Activated naive CD4-positive, alpha-beta T cell treated with anti-CD3 and anti-CD28 coated beads, Interleukin-2, amount 50 U/mL, for 72 hours (primary cell): Measurements from ENCODE around the gene IFNAR2. TPM values are rescaled to one million over a fixed set of nuclear protein-coding genes. Genes with fewer than 3 reads are reported as not detected.
"Not testable (repeated sequence)": the region's sequence is repeated elsewhere in the genome, so short reads cannot be mapped to it uniquely, and the experiment has no call there.

ENCODE experiments used
- ATAC-seq, 2 donors: fragments of 150-1000 bp; cut with Tn5 transposase; 2 replicates each; pipeline ENCODE4 v1.10.0; 2021; ENCODE audit warnings: mild to moderate bottlenecking in 2 of 2, moderate library complexity in 2 of 2
- DNase-seq, 2 donors: peaks; one replicate each; pipeline ENCODE4 v3.0.0; 2021 to 2022; ENCODE audit warnings: low spot score in 2 of 2
- H3K27ac Mint-ChIP-seq, 2 donors: one replicate each; pipeline ENCODE4 v1.8.0; 2022; ENCODE audit warnings: mild to moderate bottlenecking in 2 of 2, mixed read lengths in 2 of 2
- H3K36me3 Mint-ChIP-seq, 2 donors: one replicate each; pipeline ENCODE4 v1.8.0; 2022; ENCODE audit warnings: mixed read lengths in 2 of 2
- H3K9me3 Mint-ChIP-seq, 2 donors: one replicate each; pipeline ENCODE4 v1.8.0; 2022; ENCODE audit warnings: mixed read lengths in 2 of 2
- total RNA-seq, 2 donors: library from RNA; stranded (reverse); gene quantifications; one replicate each; pipeline ENCODE4 v1.2.3, GENCODE V29; 2022

IFNAR2 gene
- total RNA-seq, 2 donors from 2014 or later, result 42.2 to 44.4 TPM

- no peak for DNase-seq
- Mint-ChIP-seq H3K27ac (peak overlapping the region in 1 of 2 donors; percentile 92), H3K9me3 (no peaks in the 10 kb centered on the region), H3K36me3 (peaks cover 48 to 82% of the 10 kb centered on the region in 2 donors)
- no peak for ATAC-seq
Observed at GRCh38 chr21:33247599-33247998, 17.9 kb downstream of the IFNAR2 start.

GRCh38 chr21:33249331-33250002 is 19.7 kb downstream of the IFNAR2 start:
- H3K9me3 Mint-ChIP-seq, result no peaks in the 10 kb centered on the region
- peak overlapping the region; percentile 23 for H3K27ac Mint-ChIP-seq
- ATAC-seq (no peak), DNase-seq (no peak)
- H3K36me3 Mint-ChIP-seq, result peaks cover 49 to 78% of the 10 kb centered on the region in 2 donors

GRCh38 chr21:33251119-33251518 is 21.4 kb downstream of the IFNAR2 start:
- H3K9me3 Mint-ChIP-seq, result no peaks in the 10 kb centered on the region
- peak overlapping the region in 1 of 2 donors; percentile 3 for H3K27ac Mint-ChIP-seq

GRCh38 chr21:33253382-33253781 is 23.6 kb downstream of the IFNAR2 start:
- not testable (repeated sequence) for H3K27ac Mint-ChIP-seq, DNase-seq, ATAC-seq, H3K9me3 Mint-ChIP-seq
- H3K36me3 Mint-ChIP-seq, result peaks cover 35 to 73% of the 10 kb centered on the region in 2 donors

More at GRCh38 chr21:33251119-33251518, 21.4 kb downstream of the IFNAR2 start:
- peaks cover 35 to 70% of the 10 kb centered on the region in 2 donors for H3K36me3 Mint-ChIP-seq
- ATAC-seq (no peak), DNase-seq (no peak)

- Mint-ChIP-seq H3K36me3 (peaks cover 35 to 67% of the 10 kb centered on the region in 2 donors), H3K27ac (peak overlapping the region in 1 of 2 donors; percentile 84)
Observed at GRCh38 chr21:33254766-33255165, 25.0 kb downstream of the IFNAR2 start.

GRCh38 chr21:33255404-33255803 is 25.7 kb downstream of the IFNAR2 start:
- H3K9me3 Mint-ChIP-seq, result peaks cover 0 to 8% of the 10 kb centered on the region in 2 donors
- DNase-seq (no peak), ATAC-seq (peak; percentile 69 to 81)
- peaks cover 35 to 60% of the 10 kb centered on the region in 2 donors for H3K36me3 Mint-ChIP-seq
- peak overlapping the region; percentile 73 to 84 for H3K27ac Mint-ChIP-seq

More at GRCh38 chr21:33254766-33255165, 25.0 kb downstream of the IFNAR2 start:
- DNase-seq, result no peak
- no peak for ATAC-seq
- H3K9me3 Mint-ChIP-seq, result peaks cover 0 to 8% of the 10 kb centered on the region in 2 donors

- no peak for DNase-seq
- Mint-ChIP-seq H3K27ac (peak overlapping the region; percentile 73 to 84), H3K36me3 (peaks cover 32 to 54% of the 10 kb centered on the region in 2 donors), H3K9me3 (peaks cover 0 to 8% of the 10 kb centered on the region in 2 donors)
- ATAC-seq, result peak; percentile 85 to 87
Observed at GRCh38 chr21:33256019-33256418, 26.3 kb downstream of the IFNAR2 start.

- peaks cover 0 to 8% of the 10 kb centered on the region in 2 donors for H3K9me3 Mint-ChIP-seq
- peaks cover 29 to 50% of the 10 kb centered on the region in 2 donors for H3K36me3 Mint-ChIP-seq
- peak overlapping the region; percentile 3 to 84 for H3K27ac Mint-ChIP-seq
- no peak for DNase-seq
- ATAC-seq, result no peak
Observed at GRCh38 chr21:33257094-33257803, 27.5 kb downstream of the IFNAR2 start.

GRCh38 chr21:33258475-33258874 is 28.7 kb downstream of the IFNAR2 start:
- H3K27ac Mint-ChIP-seq, result peak overlapping the region in 1 of 2 donors; percentile 14
- peaks cover 0 to 8% of the 10 kb centered on the region in 2 donors for H3K9me3 Mint-ChIP-seq
- DNase-seq, result no peak

GRCh38 chr21:33259428-33259827 is 29.7 kb downstream of the IFNAR2 start:
- ATAC-seq (peak; percentile 36 to 52), DNase-seq (no peak)
- H3K9me3 Mint-ChIP-seq, result peaks cover 0 to 8% of the 10 kb centered on the region in 2 donors
- peaks cover 21 to 40% of the 10 kb centered on the region in 2 donors for H3K36me3 Mint-ChIP-seq
- H3K27ac Mint-ChIP-seq, result peak overlapping the region in 1 of 2 donors; percentile 46

More at GRCh38 chr21:33258475-33258874, 28.7 kb downstream of the IFNAR2 start:
- ATAC-seq, result no peak
- H3K36me3 Mint-ChIP-seq, result peaks cover 21 to 41% of the 10 kb centered on the region in 2 donors

- Mint-ChIP-seq H3K36me3 (peaks cover 21 to 35% of the 10 kb centered on the region in 2 donors), H3K27ac (peak overlapping the region in 1 of 2 donors; percentile 46), H3K9me3 (peaks cover 0 to 8% of the 10 kb centered on the region in 2 donors)
- no peak for DNase-seq
- no peak for ATAC-seq
Observed at GRCh38 chr21:33259995-33260394, 30.3 kb downstream of the IFNAR2 start.

- H3K9me3 Mint-ChIP-seq, result peaks cover 0 to 6% of the 10 kb centered on the region in 2 donors
- peaks cover 21 to 32% of the 10 kb centered on the region in 2 donors for H3K36me3 Mint-ChIP-seq
- ATAC-seq (no peak), DNase-seq (no peak)
- no peak overlapping the region for H3K27ac Mint-ChIP-seq
Observed at GRCh38 chr21:33261635-33262034, 31.9 kb downstream of the IFNAR2 start.

GRCh38 chr21:33262921-33263320 is 33.2 kb downstream of the IFNAR2 start:
- Mint-ChIP-seq H3K27ac (peak overlapping the region in 1 of 2 donors; percentile 49), H3K36me3 (peaks cover 21 to 30% of the 10 kb centered on the region in 2 donors), H3K9me3 (no peaks in the 10 kb centered on the region)
- DNase-seq (no peak), ATAC-seq (no peak)

- H3K9me3 Mint-ChIP-seq, result no peaks in the 10 kb centered on the region
- H3K27ac Mint-ChIP-seq, result no peak overlapping the region
- DNase-seq (no peak), ATAC-seq (no peak)
- H3K36me3 Mint-ChIP-seq, result peaks cover 25 to 31% of the 10 kb centered on the region in 2 donors
Observed at GRCh38 chr21:33264561-33264960, 34.8 kb downstream of the IFNAR2 start.

GRCh38 chr21:33265664-33266049 is 35.9 kb downstream of the IFNAR2 start:
- H3K9me3 Mint-ChIP-seq, result no peaks in the 10 kb centered on the region
- peaks cover 34 to 37% of the 10 kb centered on the region in 2 donors for H3K36me3 Mint-ChIP-seq
- ATAC-seq, result peak in 1 of 2 donors; percentile 15
- H3K27ac Mint-ChIP-seq, result peak overlapping the region; percentile 86 to 98
- no peak for DNase-seq

- peak; percentile 76 to 78 for DNase-seq
- H3K9me3 Mint-ChIP-seq, result no peaks in the 10 kb centered on the region
- peaks cover 34 to 42% of the 10 kb centered on the region in 2 donors for H3K36me3 Mint-ChIP-seq
- ATAC-seq, result peak; percentile 66 to 81
- peak within 1 kb of the TSS; percentile 97 to 98 for H3K27ac Mint-ChIP-seq
Observed at GRCh38 chr21:33266050-33266788, 36.5 kb downstream of the IFNAR2 start, which contains the start of gene IL10RB. Gene IL10RB (plus strand): TSS chr21:33266367. CDS start chr21:33266466, 99 bp downstream.
